Gastroesophageal sphincter (tissue), 4 donors: Measurements from ENCODE around the gene WDR70. TPM values are rescaled to one million over a fixed set of nuclear protein-coding genes. Genes with fewer than 3 reads are reported as not detected.
"Not testable (repeated sequence)": the region's sequence is repeated elsewhere in the genome, so short reads cannot be mapped to it uniquely, and the experiment has no call there.

ENCODE experiments used
- ATAC-seq: fragments of 150-250 bp; one replicate; pipeline ENCODE4 v1.9.1; 2016; ENCODE audit warnings: mild to moderate bottlenecking, moderate library complexity
- H3K27ac ChIP-seq, 4 donors: fragments of 200-600 bp; sonication (generic) in 3 of 4; 1 replicate in 3 of 4; 2 replicates in 1 of 4; pipeline ENCODE4 v1.5.1; 2016 to 2019
- H3K27me3 ChIP-seq: fragments of 200-600 bp; sonication (generic); one replicate; pipeline ENCODE4 v1.5.1; 2019
- H3K36me3 ChIP-seq, 2 donors: fragments of 200-600 bp; sonication (generic); one replicate each; pipeline ENCODE4 v1.5.1; 2019; ENCODE audit warnings: control low read depth in 1 of 2
- H3K4me1 ChIP-seq, 3 donors: fragments of 200-600 bp; sonication (generic); 1 replicate in 2 of 3; 2 replicates in 1 of 3; pipeline ENCODE4 v1.5.1; 2016 to 2019; ENCODE audit warnings: control low read depth in 2 of 3
- H3K4me3 ChIP-seq, 2 donors: fragments of 200-600 bp; sonication (generic); one replicate each; pipeline ENCODE4 v1.5.1; 2019; ENCODE audit warnings: mild to moderate bottlenecking in 1 of 2, moderate library complexity in 1 of 2
- H3K9me3 ChIP-seq, 3 donors: fragments of 200-600 bp; sonication (generic); one replicate each; pipeline ENCODE4 v1.5.1; 2017 to 2019; ENCODE audit warnings: control low read depth in 2 of 3
- EP300 ChIP-seq: sonication (generic); formaldehyde crosslinking; IDR thresholded peaks from one replicate; pipeline ENCODE4 v1.6.1; 2017; ENCODE audit warnings: antibody characterized with exemption, mild to moderate bottlenecking
- POLR2A ChIP-seq, 2 donors: fragments of 450-650 bp; IDR thresholded peaks; one replicate each; pipeline ENCODE4 v1.6.1; 2017; ENCODE audit warnings: antibody characterized with exemption in 2 of 2, mild to moderate bottlenecking in 2 of 2, moderate library complexity in 1 of 2
- POLR2AphosphoS5 ChIP-seq: sonication (generic); formaldehyde crosslinking; IDR thresholded peaks from one replicate; pipeline ENCODE4 v1.6.1; 2017; ENCODE audit warnings: antibody characterized with exemption
- WGBS, 2 donors: methylation state at CpG; one replicate each; pipeline ENCODE4 v1.1.5; 2018; ENCODE audit warnings: low coverage in 1 of 2; 5-methylcytosine and 5-hydroxymethylcytosine counted together
- total RNA-seq, 4 donors: library from RNA; depleted of rRNA; stranded (reverse); fragments of >200 nt; gene quantifications; one replicate each; pipeline ENCODE4 v1.1.0, GENCODE V29; 2016
- TF ChIP-seq, protein P1 (sequence below), 4 experiments: fragments of 200-600 bp in 2 of 4; fragments of 450-650 bp in 2 of 4; sonication (generic) in 1 of 4; IDR thresholded peaks; one replicate each; pipeline ENCODE4 v1.5.1; 2017 to 2019; ENCODE audit warnings: antibody characterized with exemption in 4 of 4, mild to moderate bottlenecking in 2 of 4, moderate library complexity in 2 of 4

The WDR70 gene
- total RNA-seq, 4 donors from 2014 or later, result 15.5 to 24.3 (median 22.2) TPM

DNA sequence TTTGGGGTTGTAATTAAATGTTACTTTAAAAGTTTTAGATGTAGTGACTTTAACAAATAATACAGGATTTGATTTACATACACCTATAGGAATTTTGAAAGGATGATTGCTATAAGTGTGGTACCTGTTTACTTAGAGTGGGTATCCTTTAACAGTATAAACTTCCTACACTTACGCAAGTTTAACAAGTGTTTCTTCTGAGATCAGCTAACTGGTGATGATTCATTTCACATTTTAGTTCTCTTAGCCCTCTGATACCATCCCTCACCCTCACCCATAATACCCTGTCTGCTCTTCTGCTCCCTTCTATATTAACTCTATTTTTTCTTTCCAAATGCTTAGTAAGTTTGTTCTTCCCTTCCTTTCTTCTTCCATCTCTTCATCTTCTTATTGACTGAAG is 262.8 kb downstream of the WDR70 start:
- no peaks in the 10 kb centered on the region for H3K27me3 ChIP-seq
- peaks cover 0 to 19% (median 0%) of the 10 kb centered on the region in 3 donors for H3K9me3 ChIP-seq
- TF ChIP-seq POLR2AphosphoS5, result no peak
- TF ChIP-seq, protein P1, sequence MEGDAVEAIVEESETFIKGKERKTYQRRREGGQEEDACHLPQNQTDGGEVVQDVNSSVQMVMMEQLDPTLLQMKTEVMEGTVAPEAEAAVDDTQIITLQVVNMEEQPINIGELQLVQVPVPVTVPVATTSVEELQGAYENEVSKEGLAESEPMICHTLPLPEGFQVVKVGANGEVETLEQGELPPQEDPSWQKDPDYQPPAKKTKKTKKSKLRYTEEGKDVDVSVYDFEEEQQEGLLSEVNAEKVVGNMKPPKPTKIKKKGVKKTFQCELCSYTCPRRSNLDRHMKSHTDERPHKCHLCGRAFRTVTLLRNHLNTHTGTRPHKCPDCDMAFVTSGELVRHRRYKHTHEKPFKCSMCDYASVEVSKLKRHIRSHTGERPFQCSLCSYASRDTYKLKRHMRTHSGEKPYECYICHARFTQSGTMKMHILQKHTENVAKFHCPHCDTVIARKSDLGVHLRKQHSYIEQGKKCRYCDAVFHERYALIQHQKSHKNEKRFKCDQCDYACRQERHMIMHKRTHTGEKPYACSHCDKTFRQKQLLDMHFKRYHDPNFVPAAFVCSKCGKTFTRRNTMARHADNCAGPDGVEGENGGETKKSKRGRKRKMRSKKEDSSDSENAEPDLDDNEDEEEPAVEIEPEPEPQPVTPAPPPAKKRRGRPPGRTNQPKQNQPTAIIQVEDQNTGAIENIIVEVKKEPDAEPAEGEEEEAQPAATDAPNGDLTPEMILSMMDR (IDR thresholded peaks at IDR 0.05), result no peak
- no peak for TF ChIP-seq EP300
- no peak for TF ChIP-seq POLR2A (IDR thresholded peaks at IDR 0.05)
- no peak overlapping the region for H3K4me3 ChIP-seq
- H3K4me1 ChIP-seq, result no peaks in the 10 kb centered on the region
- WGBS, 2 donors, result 0 to 100% methylated on average over 1 of the region's 1 CpG
- no peaks in the 10 kb centered on the region for H3K36me3 ChIP-seq
- ATAC-seq, result no peak
- no peak overlapping the region for H3K27ac ChIP-seq

DNA sequence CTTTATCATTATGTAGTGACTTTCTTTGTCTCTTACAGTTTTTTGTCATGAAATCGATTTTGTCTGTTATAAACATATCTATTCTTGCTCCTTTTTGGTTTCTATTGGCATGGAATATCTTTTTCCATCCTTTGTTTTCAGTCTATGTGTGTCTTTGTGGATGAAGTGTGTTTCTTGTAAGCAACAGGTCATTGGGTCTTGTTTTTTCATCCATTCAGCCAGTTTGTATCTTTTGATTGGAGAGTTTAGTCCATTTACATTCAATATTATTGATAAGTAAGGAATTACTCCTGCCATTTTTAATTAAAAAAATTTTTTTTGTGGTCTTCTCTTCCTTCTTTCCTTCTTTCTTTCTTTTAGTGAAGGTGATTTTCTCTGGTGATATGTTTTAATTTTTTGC is 266.6 kb downstream of the WDR70 start:
- Histone ChIP-seq H3K4me1 (no peaks in the 10 kb centered on the region), H3K27me3 (no peaks in the 10 kb centered on the region), H3K27ac (no peak overlapping the region), H3K9me3 (peaks cover 0 to 19% (median 0%) of the 10 kb centered on the region in 3 donors), H3K36me3 (no peaks in the 10 kb centered on the region), H3K4me3 (no peak overlapping the region)
- TF ChIP-seq, protein P1 (IDR thresholded peaks at IDR 0.05), result no peak
- TF ChIP-seq EP300 (no peak), POLR2AphosphoS5 (no peak)
- no peak for ATAC-seq
- 86 to 100% methylated on average over 1 of the region's 1 CpG for WGBS, 2 donors

DNA sequence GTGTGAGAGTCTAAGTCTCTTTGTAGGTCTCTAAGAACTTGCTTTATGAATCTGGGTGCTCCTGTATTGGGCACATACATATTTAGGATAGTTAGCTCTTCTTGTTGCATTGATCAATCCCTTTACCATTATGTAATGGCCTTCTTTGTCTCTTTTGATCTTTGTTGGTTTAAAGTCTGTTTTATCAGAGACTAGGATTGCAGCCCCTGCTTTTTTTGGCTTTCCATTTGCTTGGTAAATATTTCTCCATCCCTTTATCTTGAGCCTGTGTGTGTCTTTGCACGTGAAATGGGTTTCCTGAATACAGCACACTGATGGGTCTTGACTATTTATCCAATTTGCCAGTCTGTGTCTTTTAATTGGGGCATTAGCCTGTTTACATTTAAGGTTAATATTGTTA is 275.4 kb downstream of the WDR70 start:
- H3K27ac ChIP-seq, H3K36me3 ChIP-seq, H3K4me3 ChIP-seq, H3K27me3 ChIP-seq, H3K4me1 ChIP-seq, ATAC-seq, H3K9me3 ChIP-seq: not testable (repeated sequence)
- 94 to 100% methylated on average over 1 of the region's 1 CpG for WGBS, 2 donors

DNA sequence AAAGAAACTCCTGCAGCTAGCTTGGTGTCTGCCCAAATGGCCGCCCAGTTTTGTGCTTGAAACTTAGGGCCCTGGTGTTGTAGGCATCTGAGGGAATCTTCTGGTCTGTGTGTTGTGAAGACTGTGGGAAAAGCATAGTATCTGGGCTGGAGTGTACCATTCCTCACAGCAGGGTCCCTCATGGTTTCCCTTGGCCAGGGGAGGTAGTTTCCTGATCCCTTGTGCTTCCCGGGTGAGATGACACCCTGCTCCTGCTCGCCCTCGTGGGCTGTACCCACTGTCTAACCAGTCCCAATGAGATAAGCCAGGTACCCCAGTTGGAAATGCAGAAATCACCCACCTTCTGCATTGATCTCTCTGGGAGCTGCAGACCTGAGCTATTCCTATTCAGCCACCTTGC is 277.9 kb downstream of the WDR70 start:
- Histone ChIP-seq H3K36me3 (no peaks in the 10 kb centered on the region), H3K4me1 (peaks cover 0 to 9% (median 0%) of the 10 kb centered on the region in 3 donors), H3K9me3 (no peaks in the 10 kb centered on the region), H3K27me3 (no peaks in the 10 kb centered on the region), H3K27ac (no peak overlapping the region), H3K4me3 (no peak overlapping the region)
- WGBS, 2 donors, result 100% methylated on average over 1 to 3 of the region's 4 CpGs
- no peak for ATAC-seq
- TF ChIP-seq EP300 (no peak), POLR2AphosphoS5 (no peak), POLR2A (IDR thresholded peaks at IDR 0.05) (no peak)
- TF ChIP-seq, protein P1 (IDR thresholded peaks at IDR 0.05), result no peak

DNA sequence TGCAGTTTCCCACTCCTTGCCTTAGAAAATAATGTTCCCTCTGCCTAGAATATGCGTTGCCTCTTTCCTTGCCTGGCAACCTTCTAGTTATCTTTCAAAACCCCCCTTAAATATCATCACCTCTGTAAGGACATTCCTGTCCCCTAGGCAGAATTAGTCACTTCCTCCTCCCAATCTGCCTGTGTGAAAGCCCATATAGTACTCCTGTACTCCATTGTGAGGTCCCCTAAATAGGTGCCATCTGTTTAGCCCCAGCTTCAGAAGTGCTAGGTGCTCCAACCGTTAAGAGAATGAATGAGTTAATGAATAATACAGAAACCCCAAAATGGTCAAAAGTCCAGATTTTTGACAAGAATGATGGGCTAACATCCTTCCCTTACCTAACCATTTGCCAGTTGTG is 279.3 kb downstream of the WDR70 start:
- WGBS, 2 donors, result 70 to 80% methylated on average over 2 of the region's 2 CpGs
- Histone ChIP-seq H3K9me3 (no peaks in the 10 kb centered on the region), H3K36me3 (no peaks in the 10 kb centered on the region), H3K27ac (no peak overlapping the region), H3K4me1 (peaks cover 0 to 21% (median 0%) of the 10 kb centered on the region in 3 donors), H3K27me3 (no peaks in the 10 kb centered on the region), H3K4me3 (no peak overlapping the region)
- no peak for ATAC-seq
- TF ChIP-seq, protein P1 (IDR thresholded peaks at IDR 0.05), result no peak
- TF ChIP-seq POLR2A (IDR thresholded peaks at IDR 0.05) (no peak), EP300 (no peak), POLR2AphosphoS5 (no peak)

DNA sequence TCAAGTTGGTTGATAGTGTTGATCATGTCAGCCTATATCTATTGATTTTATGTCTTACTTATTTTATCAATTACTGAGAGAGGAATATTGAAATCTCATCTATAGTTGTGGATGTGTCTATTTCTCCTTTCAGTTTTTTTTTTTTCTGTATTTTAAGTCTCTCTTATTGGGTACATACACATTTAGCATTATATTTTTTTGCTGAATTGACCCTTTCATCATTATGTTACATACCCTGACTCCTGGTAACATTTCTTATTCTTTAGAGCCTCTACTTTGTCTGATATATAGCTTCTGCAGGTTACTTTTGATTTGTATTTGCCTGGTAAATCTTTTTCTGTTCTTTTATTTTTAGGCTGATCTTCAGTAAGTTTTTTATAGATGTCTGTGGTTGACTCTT is 281.2 kb downstream of the WDR70 start:
- no peak for ATAC-seq
- H3K27ac ChIP-seq, result no peak overlapping the region
- TF ChIP-seq POLR2AphosphoS5, result no peak
- TF ChIP-seq, protein P1 (IDR thresholded peaks at IDR 0.05), result no peak
- TF ChIP-seq POLR2A (IDR thresholded peaks at IDR 0.05), result no peak
- TF ChIP-seq EP300, result no peak
- no peaks in the 10 kb centered on the region for H3K36me3 ChIP-seq
- peaks cover 0 to 32% (median 4%) of the 10 kb centered on the region in 3 donors for H3K4me1 ChIP-seq
- H3K9me3 ChIP-seq, result no peaks in the 10 kb centered on the region
- no peaks in the 10 kb centered on the region for H3K27me3 ChIP-seq
- no peak overlapping the region for H3K4me3 ChIP-seq
